GM12878 (cell line): ENCODE measurements around the gene ERMARD.

Experiments
- CTCF ChIP-seq, 3 experiments: IDR thresholded peaks in 2 of 3; conservative IDR thresholded peaks in 1 of 3; 2 replicates each; pipeline ENCODE4 v1.5.1; 2011; ENCODE audit warnings: low read depth in 3 of 3, low read length in 3 of 3, mild to moderate bottlenecking in 3 of 3, control low read depth in 2 of 3, moderate library complexity in 2 of 3, inconsistent platforms in 1 of 3, mixed read lengths in 1 of 3; ENCODE audit not compliant: control insufficient read depth in 2 of 3, insufficient read depth in 1 of 3; ENCODE audit errors: extremely low read depth in 1 of 3
- GABPA ChIP-seq: IDR thresholded peaks from 2 replicates; pipeline ENCODE4 v1.6.1; 2014; ENCODE audit warnings: antibody characterized with exemption, low read depth, mild to moderate bottlenecking, inconsistent platforms
- MTA3 ChIP-seq: IDR thresholded peaks from 2 replicates; pipeline ENCODE4 v1.6.1; 2012; ENCODE audit warnings: low read length, inconsistent platforms, borderline replicate concordance
- POLR2A ChIP-seq: IDR thresholded peaks from 2 replicates; pipeline ENCODE4 v1.6.1; 2011; ENCODE audit warnings: low read depth, mild to moderate bottlenecking, low read length
- PRDM15 ChIP-seq: fragments of 450-650 bp; formaldehyde crosslinking; IDR thresholded peaks from 2 replicates; pipeline ENCODE4 v1.4.0; 2020; ENCODE audit warnings: mild to moderate bottlenecking, moderate library complexity
- REST ChIP-seq: IDR thresholded peaks from 2 replicates; pipeline ENCODE4 v1.6.1; 2012; ENCODE audit warnings: mild to moderate bottlenecking, low read depth, low read length
- ZNF207 ChIP-seq: fragments of 450-650 bp; IDR thresholded peaks from 2 replicates; pipeline ENCODE4 v1.6.1; 2014; ENCODE audit warnings: antibody characterized with exemption, mild to moderate bottlenecking, borderline replicate concordance

- no peak for TF ChIP-seq PRDM15
- no peak for TF ChIP-seq POLR2A
- TF ChIP-seq GABPA, result no peak
- TF ChIP-seq CTCF (IDR thresholded peaks at IDR 0.05 in 2 of 3, conservative IDR thresholded peaks at IDR 0.05 in 1 of 3; ENCODE audit: control insufficient read depth in 2 of 3, extremely low read depth in 1 of 3, insufficient read depth in 1 of 3, low read depth in 3 of 3, low read length in 3 of 3), result no peak
- no peak for TF ChIP-seq MTA3
- no peak for TF ChIP-seq REST
- no peak for TF ChIP-seq ZNF207
Observed at GRCh38 chr6:169777896-169778295, 26.5 kb downstream of the ERMARD start.
